Measurements from ENCODE around the gene NME4.

The NME4 gene

DNA sequence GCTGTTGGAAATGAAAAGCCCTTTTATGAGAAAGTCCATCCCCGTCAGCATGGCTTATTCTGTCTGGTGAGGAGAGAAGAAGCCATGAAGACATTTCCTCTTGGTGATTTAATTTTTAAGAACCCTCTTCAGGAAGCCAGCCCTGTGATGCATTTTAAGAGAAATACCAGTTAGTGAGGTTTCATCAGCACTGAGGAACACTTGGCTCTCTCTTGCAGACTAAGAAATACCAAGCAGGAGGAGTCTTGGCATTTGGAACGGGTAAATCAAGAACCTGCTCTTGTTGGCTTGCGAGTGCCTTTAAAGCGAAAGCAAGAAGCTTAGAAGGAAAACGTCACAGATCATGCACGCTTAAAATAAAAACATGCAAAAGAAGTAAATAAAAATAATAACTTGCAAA, 46.0 kb downstream of the NME4 start:
- Histone ChIP-seq H3K9me3 (ENCODE audit: severe bottlenecking) (no peaks in the 10 kb centered on the region), H3K27ac (ENCODE audit: poor library complexity, severe bottlenecking) (no peak overlapping the region), H3K4me1 (ENCODE audit: insufficient read depth, poor library complexity, severe bottlenecking) (no peaks in the 10 kb centered on the region), H3K36me3 (ENCODE audit: low read depth) (no peaks in the 10 kb centered on the region), H3K27me3 (ENCODE audit: insufficient read depth, poor library complexity, severe bottlenecking) (no peaks in the 10 kb centered on the region), H3K4me3 (ENCODE audit: severe bottlenecking) (no peak overlapping the region)
- DNase-seq (ENCODE audit: low spot score) = no peak
- ATAC-seq (ENCODE audit: low read depth) = no peak
- TF ChIP-seq, protein P1, sequence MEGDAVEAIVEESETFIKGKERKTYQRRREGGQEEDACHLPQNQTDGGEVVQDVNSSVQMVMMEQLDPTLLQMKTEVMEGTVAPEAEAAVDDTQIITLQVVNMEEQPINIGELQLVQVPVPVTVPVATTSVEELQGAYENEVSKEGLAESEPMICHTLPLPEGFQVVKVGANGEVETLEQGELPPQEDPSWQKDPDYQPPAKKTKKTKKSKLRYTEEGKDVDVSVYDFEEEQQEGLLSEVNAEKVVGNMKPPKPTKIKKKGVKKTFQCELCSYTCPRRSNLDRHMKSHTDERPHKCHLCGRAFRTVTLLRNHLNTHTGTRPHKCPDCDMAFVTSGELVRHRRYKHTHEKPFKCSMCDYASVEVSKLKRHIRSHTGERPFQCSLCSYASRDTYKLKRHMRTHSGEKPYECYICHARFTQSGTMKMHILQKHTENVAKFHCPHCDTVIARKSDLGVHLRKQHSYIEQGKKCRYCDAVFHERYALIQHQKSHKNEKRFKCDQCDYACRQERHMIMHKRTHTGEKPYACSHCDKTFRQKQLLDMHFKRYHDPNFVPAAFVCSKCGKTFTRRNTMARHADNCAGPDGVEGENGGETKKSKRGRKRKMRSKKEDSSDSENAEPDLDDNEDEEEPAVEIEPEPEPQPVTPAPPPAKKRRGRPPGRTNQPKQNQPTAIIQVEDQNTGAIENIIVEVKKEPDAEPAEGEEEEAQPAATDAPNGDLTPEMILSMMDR (IDR thresholded peaks at IDR 0.05; ENCODE audit: poor library complexity, severe bottlenecking) = no peak

DNA sequence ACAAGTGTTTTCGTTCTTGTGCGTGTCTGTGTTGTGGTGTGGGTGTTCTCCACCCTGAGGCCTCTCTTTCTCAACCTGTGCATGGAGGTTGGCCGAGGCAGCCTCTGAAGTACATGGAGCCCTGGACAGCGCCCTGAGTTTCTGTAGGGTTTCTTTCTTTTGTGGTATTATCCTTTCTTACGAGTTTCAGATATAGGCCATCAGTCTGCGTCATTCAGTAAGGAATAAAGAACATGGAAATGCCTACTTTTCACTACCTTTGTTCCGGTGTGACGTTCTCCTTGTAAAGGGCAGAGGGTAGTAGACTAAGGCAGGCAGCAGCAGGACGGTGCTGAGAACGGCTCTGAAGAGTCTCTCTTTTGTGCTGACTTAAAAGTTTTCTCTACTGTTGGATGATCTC, 47.0 kb downstream of the NME4 start:
- ATAC-seq (ENCODE audit: low read depth) (no peak), DNase-seq (ENCODE audit: low spot score) (no peak)
- no peaks in the 10 kb centered on the region for H3K36me3 ChIP-seq (ENCODE audit: low read depth)
- TF ChIP-seq, protein P1 (IDR thresholded peaks at IDR 0.05; ENCODE audit: poor library complexity, severe bottlenecking) = no peak
- no peaks in the 10 kb centered on the region for H3K9me3 ChIP-seq (ENCODE audit: severe bottlenecking)
- H3K27me3 ChIP-seq (ENCODE audit: insufficient read depth, poor library complexity, severe bottlenecking) = no peaks in the 10 kb centered on the region
- no peak overlapping the region for H3K4me3 ChIP-seq (ENCODE audit: severe bottlenecking)
- no peak overlapping the region for H3K27ac ChIP-seq (ENCODE audit: poor library complexity, severe bottlenecking)
- H3K4me1 ChIP-seq (ENCODE audit: insufficient read depth, poor library complexity, severe bottlenecking) = no peaks in the 10 kb centered on the region

DNA sequence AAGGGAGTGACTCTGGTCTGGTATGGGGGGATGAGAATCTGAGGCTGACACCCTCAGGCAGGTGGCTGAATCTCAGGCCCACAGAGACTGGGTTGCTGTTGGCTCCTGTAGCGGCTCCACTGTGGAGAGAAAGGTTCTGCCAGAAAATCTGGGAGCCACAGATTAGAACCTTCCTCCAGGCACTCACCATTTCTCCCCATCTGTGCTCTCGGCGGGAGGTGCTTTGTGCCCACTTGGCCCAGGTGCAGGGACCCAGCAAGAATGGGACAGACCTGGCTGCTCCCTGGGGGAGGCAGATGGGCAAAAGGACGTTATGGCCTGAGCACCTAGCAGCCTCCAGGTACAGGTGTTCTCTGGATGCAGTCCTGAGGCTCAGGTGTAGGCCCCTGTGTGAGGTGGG, 48.6 kb downstream of the NME4 start:
- Histone ChIP-seq H3K4me1 (ENCODE audit: insufficient read depth, poor library complexity, severe bottlenecking) (no peaks in the 10 kb centered on the region), H3K27me3 (ENCODE audit: insufficient read depth, poor library complexity, severe bottlenecking) (no peaks in the 10 kb centered on the region), H3K27ac (ENCODE audit: poor library complexity, severe bottlenecking) (no peak overlapping the region), H3K9me3 (ENCODE audit: severe bottlenecking) (no peaks in the 10 kb centered on the region), H3K4me3 (ENCODE audit: severe bottlenecking) (no peak overlapping the region), H3K36me3 (ENCODE audit: low read depth) (no peaks in the 10 kb centered on the region)
- ATAC-seq (ENCODE audit: low read depth) (no peak), DNase-seq (ENCODE audit: low spot score) (no peak)
- TF ChIP-seq, protein P1 (IDR thresholded peaks at IDR 0.05; ENCODE audit: poor library complexity, severe bottlenecking) = no peak

Data from RWPE2 (cell line).